HG02885 (cell line): Measurements from ENCODE around the gene ATXN2.
A peak's percentile ranks its signal among the peaks of the same experiment; 100 is the strongest.
"Not testable (repeated sequence)": the region's sequence is repeated elsewhere in the genome, so short reads cannot be mapped to it uniquely, and the experiment has no call there.

Experiments
- ATAC-seq: cut with Tn5 transposase; IDR thresholded peaks from one replicate; pipeline ENCODE4 v1.9.1; 2021; ENCODE audit warnings: mild to moderate bottlenecking; ENCODE audit not compliant: unreplicated experiment, poor library complexity

ATXN2 gene, protein sequence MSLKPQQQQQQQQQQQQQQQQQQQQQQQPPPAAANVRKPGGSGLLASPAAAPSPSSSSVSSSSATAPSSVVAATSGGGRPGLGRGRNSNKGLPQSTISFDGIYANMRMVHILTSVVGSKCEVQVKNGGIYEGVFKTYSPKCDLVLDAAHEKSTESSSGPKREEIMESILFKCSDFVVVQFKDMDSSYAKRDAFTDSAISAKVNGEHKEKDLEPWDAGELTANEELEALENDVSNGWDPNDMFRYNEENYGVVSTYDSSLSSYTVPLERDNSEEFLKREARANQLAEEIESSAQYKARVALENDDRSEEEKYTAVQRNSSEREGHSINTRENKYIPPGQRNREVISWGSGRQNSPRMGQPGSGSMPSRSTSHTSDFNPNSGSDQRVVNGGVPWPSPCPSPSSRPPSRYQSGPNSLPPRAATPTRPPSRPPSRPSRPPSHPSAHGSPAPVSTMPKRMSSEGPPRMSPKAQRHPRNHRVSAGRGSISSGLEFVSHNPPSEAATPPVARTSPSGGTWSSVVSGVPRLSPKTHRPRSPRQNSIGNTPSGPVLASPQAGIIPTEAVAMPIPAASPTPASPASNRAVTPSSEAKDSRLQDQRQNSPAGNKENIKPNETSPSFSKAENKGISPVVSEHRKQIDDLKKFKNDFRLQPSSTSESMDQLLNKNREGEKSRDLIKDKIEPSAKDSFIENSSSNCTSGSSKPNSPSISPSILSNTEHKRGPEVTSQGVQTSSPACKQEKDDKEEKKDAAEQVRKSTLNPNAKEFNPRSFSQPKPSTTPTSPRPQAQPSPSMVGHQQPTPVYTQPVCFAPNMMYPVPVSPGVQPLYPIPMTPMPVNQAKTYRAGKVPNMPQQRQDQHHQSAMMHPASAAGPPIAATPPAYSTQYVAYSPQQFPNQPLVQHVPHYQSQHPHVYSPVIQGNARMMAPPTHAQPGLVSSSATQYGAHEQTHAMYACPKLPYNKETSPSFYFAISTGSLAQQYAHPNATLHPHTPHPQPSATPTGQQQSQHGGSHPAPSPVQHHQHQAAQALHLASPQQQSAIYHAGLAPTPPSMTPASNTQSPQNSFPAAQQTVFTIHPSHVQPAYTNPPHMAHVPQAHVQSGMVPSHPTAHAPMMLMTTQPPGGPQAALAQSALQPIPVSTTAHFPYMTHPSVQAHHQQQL

DNA sequence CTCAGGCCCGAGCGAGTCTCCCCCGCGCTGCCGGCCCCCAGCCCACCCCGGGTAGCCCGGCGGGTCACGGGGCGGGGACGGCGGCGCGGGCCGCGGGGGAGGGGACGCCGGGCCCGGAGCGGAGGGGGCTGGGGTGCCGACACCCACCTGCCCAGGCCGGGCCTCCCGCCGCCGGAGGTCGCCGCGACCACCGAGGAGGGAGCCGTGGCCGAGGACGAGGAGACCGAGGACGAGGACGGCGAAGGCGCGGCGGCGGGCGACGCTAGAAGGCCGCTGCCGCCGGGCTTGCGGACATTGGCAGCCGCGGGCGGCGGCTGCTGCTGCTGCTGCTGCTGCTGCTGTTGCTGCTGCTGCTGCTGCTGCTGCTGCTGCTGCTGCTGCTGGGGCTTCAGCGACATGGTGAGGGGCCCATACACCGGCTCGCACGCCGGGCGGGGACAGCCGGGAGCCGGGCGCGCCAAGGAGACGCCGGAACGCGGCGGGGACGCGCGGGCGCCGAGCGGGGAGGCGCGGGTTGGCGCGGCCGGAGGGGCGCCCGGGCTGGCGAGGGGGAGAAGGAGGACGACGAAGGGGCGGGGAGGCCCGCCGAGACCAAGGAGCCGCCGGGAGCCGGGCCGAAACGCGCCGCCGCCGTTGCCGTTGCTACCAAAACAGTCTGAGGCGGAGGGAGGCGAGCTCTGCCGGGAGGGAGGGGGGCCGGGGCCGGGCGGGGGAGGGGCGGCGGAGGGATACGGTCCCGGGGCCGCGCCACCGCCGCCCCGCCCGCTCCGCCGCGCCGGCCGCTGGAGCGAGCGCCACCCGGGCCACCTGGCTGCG is at the start of gene ATXN2:
TSS of gene ATXN2 (minus strand) at position 679 of the 816 bp plus-strand sequence. CDS start at position 398, 281 bp downstream.
- peak; percentile 57 for ATAC-seq

DNA sequence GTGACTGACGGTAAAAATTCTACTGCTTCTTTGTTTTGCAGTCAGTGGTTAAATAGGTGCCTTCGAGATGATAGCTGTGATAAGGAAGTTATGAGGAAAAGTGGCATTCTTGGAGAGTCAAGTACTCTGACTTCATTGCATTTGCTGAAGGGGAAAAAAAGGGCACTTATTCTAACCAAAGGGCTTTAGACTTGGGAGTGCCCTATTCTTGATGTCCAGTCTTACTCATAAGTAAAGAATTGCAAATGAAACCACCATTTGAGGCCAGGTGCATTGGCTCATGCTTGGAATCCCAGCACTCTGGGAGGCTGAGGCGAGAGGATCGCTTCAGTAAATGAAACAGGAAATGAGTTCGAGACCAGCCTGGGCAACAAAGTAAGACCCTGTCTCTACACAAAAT is 46.3 kb upstream of the ATXN2 start:
- no peak for ATAC-seq

DNA sequence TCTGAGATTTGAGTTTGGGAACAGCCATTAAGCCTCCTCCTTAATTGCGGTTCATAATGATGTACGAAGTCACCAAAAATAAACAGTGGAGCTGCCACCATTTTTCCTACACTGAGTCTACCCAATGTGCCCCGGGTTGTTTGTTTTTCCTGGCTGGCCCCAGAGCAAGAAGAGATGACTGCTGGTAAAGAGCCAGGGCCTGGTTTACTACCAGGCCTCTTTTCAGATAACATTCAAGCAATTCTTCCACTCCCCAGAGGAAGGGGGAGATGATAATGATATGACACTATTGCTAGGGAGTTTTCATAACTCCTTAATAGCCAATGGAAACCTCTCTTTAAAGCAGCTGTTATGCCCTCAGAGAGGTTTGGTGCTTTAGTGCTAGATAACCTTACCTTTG is 44.3 kb upstream of the ATXN2 start:
- no peak for ATAC-seq

GRCh38 chr12:111642681-111643426 is 43.7 kb upstream of the ATXN2 start:
- no peak for ATAC-seq

DNA sequence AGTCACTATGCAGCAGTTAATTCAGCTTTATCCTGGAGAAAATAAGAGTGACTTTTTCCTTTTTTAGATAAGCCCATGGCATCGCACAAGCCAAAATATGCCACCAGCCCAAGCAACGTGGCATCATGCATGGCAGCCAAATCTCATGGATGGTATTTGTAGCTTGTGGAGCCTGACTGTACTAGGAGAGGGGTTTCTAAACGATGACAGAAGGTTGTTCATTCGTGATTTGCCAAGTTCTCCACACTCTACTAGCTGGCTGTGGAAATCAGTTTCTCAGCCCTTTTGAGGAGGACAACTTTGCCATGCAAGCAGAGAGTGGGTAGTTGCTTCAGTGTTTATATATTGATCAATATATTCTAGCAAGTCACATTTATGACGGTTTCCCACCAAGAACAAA is 41.4 kb upstream of the ATXN2 start:
- ATAC-seq: no peak

DNA sequence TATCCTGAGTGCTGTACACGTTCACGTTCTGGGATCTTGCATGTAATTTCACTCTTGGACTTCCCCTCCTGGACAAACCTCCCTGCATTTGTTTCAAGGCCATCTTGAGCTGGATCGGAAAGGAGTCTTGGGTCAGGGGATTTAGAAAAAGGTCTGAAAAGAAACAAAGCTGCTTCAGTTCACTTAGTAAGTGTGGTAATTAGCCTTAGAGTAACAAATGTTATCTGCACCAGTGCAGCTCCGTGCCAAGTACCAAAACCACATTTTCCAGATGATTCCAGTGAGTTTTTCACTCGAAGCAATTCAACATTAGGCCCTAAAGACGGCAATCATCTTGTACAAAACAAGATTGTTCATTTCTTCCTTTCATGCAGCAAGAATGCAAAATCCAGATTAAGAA is 39.4 kb upstream of the ATXN2 start:
- no peak for ATAC-seq

GRCh38 chr12:111636209-111636945 is 37.3 kb upstream of the ATXN2 start:
- no peak for ATAC-seq

GRCh38 chr12:111635524-111635923 is 36.4 kb upstream of the ATXN2 start:
- no peak for ATAC-seq

DNA sequence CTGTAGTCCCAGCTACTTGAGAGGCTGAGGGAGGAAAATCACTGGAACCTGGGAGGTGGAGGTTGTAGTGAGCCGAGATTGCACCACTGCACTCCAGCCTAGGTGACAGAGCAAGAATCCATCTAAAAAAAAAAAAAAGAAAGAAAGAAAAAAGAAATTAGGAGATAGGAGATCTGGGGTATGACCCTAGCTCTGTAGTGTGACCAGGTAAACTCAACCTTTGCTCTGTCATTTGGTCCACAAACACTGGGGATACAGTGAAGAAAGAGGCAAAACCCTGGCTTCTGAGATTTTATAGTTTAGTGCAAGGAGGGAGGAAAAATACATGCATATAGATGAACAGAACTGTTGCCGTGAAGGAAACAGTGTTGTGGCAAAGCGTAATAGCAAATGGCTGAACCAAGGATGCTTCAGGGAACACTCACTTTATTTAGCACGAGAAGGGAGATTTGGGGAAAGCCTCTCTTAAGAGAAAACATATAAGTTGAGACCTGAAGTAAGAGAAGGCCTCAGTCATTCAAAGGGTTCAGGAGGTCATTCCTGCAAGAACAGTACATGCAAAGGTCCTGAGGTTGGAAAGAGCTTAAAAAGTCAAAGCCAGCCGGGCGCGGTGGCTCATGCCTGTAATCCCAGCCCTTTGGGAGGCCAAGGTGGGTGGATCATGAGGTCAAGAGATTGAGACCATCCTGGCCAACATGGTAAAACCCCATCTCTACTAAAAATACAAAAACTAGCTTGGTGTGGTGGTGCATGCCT is 29.6 kb upstream of the ATXN2 start:
- no peak for ATAC-seq

DNA sequence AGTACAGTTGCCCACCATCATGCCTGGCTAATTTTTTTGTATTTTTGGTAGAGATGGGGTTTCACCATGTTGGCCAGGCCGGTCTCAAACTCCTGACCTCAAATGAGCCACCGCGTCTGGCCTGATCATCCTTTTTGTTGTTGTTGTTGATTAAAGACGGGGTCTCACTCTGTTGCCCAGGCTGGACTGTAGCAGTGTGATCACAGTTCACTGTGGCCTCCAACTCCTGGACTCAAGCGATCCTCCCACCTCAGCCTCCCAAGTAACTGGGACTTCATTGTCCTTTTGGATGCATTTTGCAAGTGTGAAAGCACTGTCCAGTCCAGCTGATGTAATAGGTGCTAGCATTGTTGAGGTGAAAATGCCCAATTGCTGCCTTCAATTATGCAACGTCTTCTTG is 27.1 kb upstream of the ATXN2 start:
- no peak for ATAC-seq

GRCh38 chr12:111624540-111624939 is 25.4 kb upstream of the ATXN2 start:
- no peak for ATAC-seq

DNA sequence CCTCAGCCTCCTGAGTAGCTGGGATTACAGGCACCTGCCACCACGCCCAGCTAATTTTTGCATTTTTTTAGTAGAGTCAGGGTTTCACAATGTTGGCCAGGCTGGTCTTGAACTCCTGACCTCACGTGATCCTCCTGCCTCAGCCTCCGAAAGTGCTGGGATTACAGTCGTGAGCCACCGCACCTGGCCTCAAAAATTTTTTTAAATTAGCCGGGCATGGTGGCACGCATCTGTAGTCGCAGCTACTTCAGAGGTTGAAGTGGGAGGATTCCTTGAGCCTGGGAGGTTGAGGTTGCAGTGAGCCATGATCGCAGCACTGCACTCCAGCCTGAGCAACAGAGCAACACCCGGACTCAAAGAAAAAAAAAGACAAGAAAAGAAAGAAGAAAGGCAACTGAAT is 18.7 kb upstream of the ATXN2 start:
- not testable (repeated sequence) for ATAC-seq

DNA sequence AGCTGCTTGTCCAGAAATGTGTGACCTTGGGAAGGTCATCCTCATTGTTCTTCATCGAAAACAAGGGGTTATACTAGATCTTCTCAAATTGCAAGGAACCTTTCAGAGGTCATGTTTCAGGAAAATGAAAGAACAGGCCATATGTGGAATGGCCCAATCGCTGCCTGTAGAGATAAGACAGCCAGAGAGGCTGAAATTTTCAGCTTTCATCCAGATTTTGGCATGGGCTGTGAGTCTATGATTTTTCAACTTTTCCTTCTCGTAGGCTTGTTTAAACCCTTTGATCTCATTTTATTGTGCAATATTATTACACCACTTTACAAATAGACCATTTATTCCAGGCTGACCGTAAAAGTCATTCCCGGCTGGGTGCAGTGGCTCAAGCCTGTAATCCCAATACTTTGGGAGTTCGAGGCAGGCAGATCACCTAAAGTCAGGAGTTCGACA is 17.1 kb upstream of the ATXN2 start:
- ATAC-seq: no peak

DNA sequence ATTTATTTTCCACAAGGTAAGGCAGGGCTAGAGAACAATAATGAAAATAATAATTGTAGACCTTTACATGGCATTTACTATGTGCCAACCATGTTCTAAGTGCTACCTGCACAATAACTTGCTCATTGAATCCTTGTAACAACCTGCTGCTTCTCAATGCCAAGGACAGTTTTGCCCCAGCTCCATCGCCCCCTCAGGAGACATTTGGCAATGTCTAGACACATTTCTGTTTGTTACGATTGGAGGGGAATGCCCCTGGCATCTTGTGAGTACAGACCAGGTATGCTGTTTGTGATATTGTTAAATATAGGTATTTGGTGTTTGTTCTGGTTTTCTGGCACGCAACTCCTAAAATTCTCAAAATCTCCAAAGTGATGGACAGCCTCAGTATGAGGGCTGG is 8.1 kb upstream of the ATXN2 start:
- ATAC-seq: no peak

DNA sequence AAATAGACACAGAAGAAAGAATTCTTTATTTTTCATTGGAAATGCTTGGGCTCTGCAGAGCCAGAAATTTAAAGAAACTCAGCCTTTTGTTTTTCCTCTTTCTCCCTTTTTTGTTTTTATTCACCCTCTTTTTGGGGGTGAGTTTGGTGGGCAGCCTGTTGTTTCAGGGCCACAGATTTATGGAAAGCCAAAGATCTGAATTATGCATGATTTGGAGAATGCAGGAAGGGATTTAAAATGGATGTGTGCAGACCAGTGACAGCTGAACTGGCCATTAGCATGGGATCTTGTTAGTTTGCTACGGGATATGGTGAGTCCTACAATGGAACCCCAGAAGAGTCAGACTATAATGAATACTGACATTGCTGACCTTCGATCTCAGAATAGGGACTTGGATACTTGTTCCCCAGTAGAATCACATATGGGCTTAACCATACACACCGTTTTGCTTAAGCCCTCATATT is 7.7 kb upstream of the ATXN2 start:
- ATAC-seq: no peak

DNA sequence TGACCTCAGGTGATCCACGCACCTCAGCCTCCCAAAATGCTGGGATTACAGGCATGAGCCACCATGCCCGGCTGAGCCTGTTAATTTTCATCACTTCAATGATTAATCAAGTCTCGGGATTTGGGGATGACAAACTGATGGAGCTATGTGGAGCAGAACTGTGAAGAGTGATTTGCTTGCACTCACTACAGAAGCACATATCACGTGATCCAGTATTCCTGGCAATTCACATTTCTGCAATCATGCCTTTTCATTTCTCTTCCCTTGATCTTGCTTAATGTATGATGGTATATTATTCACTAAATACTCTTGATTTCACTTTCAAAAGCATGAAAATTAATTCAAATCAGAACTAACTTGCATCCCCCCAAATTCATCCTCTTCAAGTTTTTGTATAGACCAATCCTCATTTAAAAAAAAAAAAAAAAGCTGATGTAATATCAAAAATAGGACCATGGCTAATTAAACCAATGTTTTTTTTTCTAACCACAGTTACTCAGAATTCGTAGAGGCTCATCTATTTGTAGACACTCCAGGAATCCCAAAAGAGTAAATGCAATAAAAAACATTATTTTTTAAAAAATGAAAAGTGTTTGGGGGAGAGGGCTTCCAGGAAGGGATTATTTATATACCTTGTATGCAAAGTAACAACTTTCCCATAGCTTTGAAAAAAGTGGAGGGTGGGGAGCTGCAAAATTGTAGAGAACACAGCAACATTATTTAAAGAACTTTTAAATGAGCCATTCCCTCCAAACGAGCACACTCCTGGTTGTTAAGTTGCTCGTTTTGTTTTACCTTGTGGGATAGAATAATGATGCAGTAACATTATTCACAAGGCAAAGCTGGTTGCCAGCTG is 7.0 kb upstream of the ATXN2 start:
- no peak for ATAC-seq

DNA sequence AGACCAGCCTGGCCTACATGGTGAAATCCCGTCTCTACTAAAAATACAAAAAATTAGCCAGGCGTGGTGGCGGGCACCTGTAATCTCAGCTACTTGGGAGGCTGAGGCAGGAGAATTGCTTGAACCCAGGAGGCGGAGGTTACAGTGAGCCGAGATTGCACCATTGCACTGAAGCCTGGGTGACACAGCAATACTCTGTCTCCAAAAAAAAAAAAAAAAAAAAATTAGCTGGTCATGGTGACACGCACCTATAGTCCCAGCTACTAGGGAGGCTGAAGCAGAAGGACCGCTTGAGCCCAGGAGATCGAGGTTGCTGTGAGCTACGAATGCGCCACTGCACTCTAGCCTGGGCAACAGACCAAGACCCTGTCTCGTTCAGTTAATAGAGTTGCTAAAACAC is 3.7 kb upstream of the ATXN2 start:
- ATAC-seq: not testable (repeated sequence)
